Heart left ventricle (tissue), 16 donors: ENCODE results near the gene TRMU. TPM values are rescaled to one million over a fixed set of nuclear protein-coding genes. Genes with fewer than 3 reads are reported as not detected.

Experiments used
- ATAC-seq, 4 donors: fragments of 200-7000 bp; cut with Tn5 transposase; one replicate each; pipeline ENCODE4 v1.9.1; 2020 to 2022; ENCODE audit warnings: moderate library complexity in 4 of 4, mild to moderate bottlenecking in 3 of 4, moderate number of reproducible peaks in 1 of 4
- DNase-seq, 5 donors: peaks; one replicate each; pipeline ENCODE4 v3.0.0-alpha.2; 2020
- H3K27ac ChIP-seq, 12 donors: fragments of 200-600 bp; sonication (generic) in 4 of 12; one replicate each; pipeline versions ENCODE4 v1.5.0 to v1.8.0; 2016 to 2022; ENCODE audit warnings: mild to moderate bottlenecking in 2 of 12
- H3K27me3 ChIP-seq, 9 donors: fragments of 200-600 bp; sonication (generic) in 2 of 9; one replicate each; pipeline versions ENCODE4 v1.5.1 to v1.8.0; 2016 to 2022; ENCODE audit warnings: mild to moderate bottlenecking in 3 of 9
- H3K36me3 ChIP-seq, 9 donors: fragments of 200-600 bp; sonication (generic) in 2 of 9; one replicate each; pipeline versions ENCODE4 v1.5.0 to v1.8.0; 2018 to 2022; ENCODE audit warnings: mild to moderate bottlenecking in 2 of 9
- H3K4me1 ChIP-seq, 12 donors: fragments of 200-600 bp; sonication (generic) in 4 of 12; one replicate each; pipeline versions ENCODE4 v1.5.0 to v1.8.0; 2016 to 2022; ENCODE audit warnings: mild to moderate bottlenecking in 3 of 12
- H3K4me3 ChIP-seq, 12 donors: fragments of 200-600 bp; sonication (generic) in 4 of 12; one replicate each; pipeline versions ENCODE4 v1.5.0 to v1.8.0; 2017 to 2022; ENCODE audit warnings: mild to moderate bottlenecking in 9 of 12, moderate library complexity in 4 of 12
- H3K9me3 ChIP-seq, 12 donors: fragments of 200-600 bp; sonication (generic) in 4 of 12; one replicate each; pipeline versions ENCODE4 v1.5.0 to v1.8.0; 2016 to 2022; ENCODE audit warnings: mild to moderate bottlenecking in 1 of 12
- CTCF ChIP-seq, 12 donors: fragments of 200-600 bp; sonication (generic) in 4 of 12; IDR thresholded peaks; one replicate each; pipeline versions ENCODE4 v1.5.0 to v1.8.0; 2018 to 2022; ENCODE audit warnings: antibody characterized with exemption in 12 of 12, mild to moderate bottlenecking in 5 of 12
- POLR2A ChIP-seq, 2 donors: fragments of 450-650 bp; IDR thresholded peaks; one replicate each; pipeline ENCODE4 v1.6.1; 2017; ENCODE audit warnings: antibody characterized with exemption in 2 of 2, mild to moderate bottlenecking in 2 of 2, moderate library complexity in 2 of 2
- WGBS, 4 donors: extraction: QIAGEN DNeasy Blood & Tissue Kit in 2 of 4; methylation state at CpG; one replicate each; pipeline versions ENCODE4 v1.1.5 to v1.1.7; 2013 to 2018; 5-methylcytosine and 5-hydroxymethylcytosine counted together
- intact Hi-C, 10 donors: fragments of 100-400 bp; cut with DNase I; formaldehyde crosslinking; loops; one replicate each; pipeline versions ENCODE4 v1.11.1 to v1.14.2; 2022
- polyA plus RNA-seq, 2 donors: library from polyadenylated mRNA; stranded (reverse); fragments of 200-250 nt; gene quantifications; one replicate each; pipeline ENCODE4 v1.2.3, GENCODE V29; 2013
- total RNA-seq, 9 donors: library from RNA; depleted of rRNA in 2 of 9; stranded (reverse); fragments of >200 nt in 2 of 9; fragmentation: NEBNext Ultra II Directional in 3 of 9; extraction: Animal tissue kit (Norgen Biotek cat#: 25700) in 3 of 9; gene quantifications; one replicate each; pipeline versions ENCODE4 v1.1.0 to v1.2.4, GENCODE V29; 2016 to 2023
- donor health status: ischemic (EF 13 %, LVEDD 7.1; RV severe dilation, severe dysfunction).
- donor health status: healthy with polysubstance abuse.
- donor health status: DM: no; HTN: yes; CAD: no.
- donor health status: DM: no; HTN: no; CAD: no.
- donor health status: ischemic (EF 25% LVEDD 6.9; RV normal size, moderate dysfunction).
- donor health status: ischemic (EF 25% LVEDD 5.7; RV mildly dilated, moderate dysfunction).
- donor health status: healthy.
- donor health status: DM: yes; HTN: yes; CAD: no.
- donor health status: ischemic (EF 35%, LVEDD 5.7; RV mildly dilated, moderate dysfunction).
- donor health status: nonischemic (EF 11% LVEDD 7.7; RV severe dilation, severe dysfunction).
- donor health status: DM: yes; HTN: yes; CAD: no.
- donor health status: PGD.
- donor health status: ischemic (EF 29% LVEDD 5.4; RV normal size, mild dysfunction).
- donor health status: nonischemic (EF 23%, LVEDD 6.1; RV moderate dilation, normal function).

TRMU gene
- total and polyA plus RNA-seq, 11 donors: 24.3 to 48.7 (median 33.3) TPM

- Histone ChIP-seq H3K4me3 (no peak overlapping the region), H3K9me3 (no peaks in the 10 kb centered on the region), H3K27ac (peak overlapping the region; percentile 73 to 94 (median 88)), H3K27me3 (no peaks in the 10 kb centered on the region), H3K4me1 (peaks cover 0 to 57% (median 25%) of the 10 kb centered on the region in 12 donors), H3K36me3 (peaks cover 4 to 100% (median 99%) of the 10 kb centered on the region in 9 donors)
- intact Hi-C loops: no loop called here
- peak in 1 of 5 donors; percentile 47 for DNase-seq
- no peak for TF ChIP-seq POLR2A (IDR thresholded peaks at IDR 0.05)
- TF ChIP-seq CTCF (IDR thresholded peaks at IDR 0.05): no peak
- WGBS, 4 donors: 71 to 91% (median 88%) methylated on average over 12 of the region's 12 CpGs
- ATAC-seq: no peak
These were observed 12.1 kb downstream of the TRMU start for GRCh38 chr22:46347646-46348045.

GRCh38 chr22:46348099-46348695, 12.7 kb downstream of the TRMU start:
- no peaks in the 10 kb centered on the region for H3K9me3 ChIP-seq
- intact Hi-C loops: no loop called here
- TF ChIP-seq POLR2A (IDR thresholded peaks at IDR 0.05) (no peak), CTCF (IDR thresholded peaks at IDR 0.05) (no peak)
- ATAC-seq (peak in 3 of 4 donors; percentile 31 to 62 (median 47)), DNase-seq (peak in 2 of 5 donors; percentile 57 to 79)
- H3K27ac ChIP-seq: peak overlapping the region; percentile 73 to 94 (median 88)
- no peaks in the 10 kb centered on the region for H3K27me3 ChIP-seq
- no peak overlapping the region for H3K4me3 ChIP-seq
- peaks cover 0 to 62% (median 31%) of the 10 kb centered on the region in 12 donors for H3K4me1 ChIP-seq
- 51 to 68% (median 64%) methylated on average over 13 to 15 of the region's 15 CpGs for whole genome bisulfite sequencing, 4 donors
- H3K36me3 ChIP-seq: peaks cover 4 to 100% (median 98%) of the 10 kb centered on the region in 9 donors

GRCh38 chr22:46349238-46349637, 13.7 kb downstream of the TRMU start:
- Histone ChIP-seq H3K4me1 (peaks cover 0 to 72% (median 40%) of the 10 kb centered on the region in 12 donors), H3K4me3 (no peak overlapping the region), H3K9me3 (no peaks in the 10 kb centered on the region), H3K36me3 (peaks cover 4 to 100% (median 98%) of the 10 kb centered on the region in 9 donors), H3K27ac (peak overlapping the region in 10 of 12 donors; percentile 49 to 94 (median 88)), H3K27me3 (no peaks in the 10 kb centered on the region)
- intact Hi-C loops: no loop called here
- WGBS, 4 donors: 77 to 83% (median 81%) methylated on average over 18 of the region's 18 CpGs
- DNase-seq (peak in 2 of 5 donors; percentile 26 to 46), ATAC-seq (no peak)
- TF ChIP-seq POLR2A (IDR thresholded peaks at IDR 0.05) (no peak), CTCF (IDR thresholded peaks at IDR 0.05) (no peak)

- TF ChIP-seq CTCF (IDR thresholded peaks at IDR 0.05) (no peak), POLR2A (IDR thresholded peaks at IDR 0.05) (no peak)
- ATAC-seq: no peak
- Histone ChIP-seq H3K4me1 (peaks cover 0 to 71% (median 42%) of the 10 kb centered on the region in 12 donors), H3K9me3 (no peaks in the 10 kb centered on the region), H3K27ac (peak overlapping the region in 9 of 12 donors; percentile 30 to 94 (median 88)), H3K27me3 (no peaks in the 10 kb centered on the region), H3K4me3 (no peak overlapping the region), H3K36me3 (peaks cover 4 to 100% (median 98%) of the 10 kb centered on the region in 9 donors)
- intact Hi-C loops: loop anchor here in 2 of 10 donors (10.0 kb wide), 3 partner anchors 55 to 455 kb away; no protein-coding TSS in a partner anchor
- WGBS, 4 donors: 54 to 66% (median 56%) methylated on average over 6 of the region's 6 CpGs
- peak in 2 of 5 donors; percentile 27 to 30 for DNase-seq
These were observed 14.2 kb downstream of the TRMU start for GRCh38 chr22:46349681-46350080.
